ENCODE measurements around the gene CST3.

GRCh38 chr20:23637282-23638221 is at the start of gene CST3:
- TF ChIP-seq CTCF (IDR thresholded peaks at IDR 0.05; ENCODE audit: poor library complexity, severe bottlenecking): no peak
- TF ChIP-seq SMC3 (conservative IDR thresholded peaks at IDR 0.05; ENCODE audit: poor library complexity): no peak
- no peak for TF ChIP-seq EZH2 (IDR thresholded peaks at IDR 0.05; ENCODE audit: borderline replicate concordance, insufficient read depth, low read length, poor library complexity, severe bottlenecking)
- TF ChIP-seq MXI1 (conservative IDR thresholded peaks at IDR 0.05; ENCODE audit: poor library complexity, severe bottlenecking): peak; percentile 42
- TF ChIP-seq TAF1 (IDR thresholded peaks at IDR 0.05; ENCODE audit: low read depth): peak; percentile 53
